Measurements from ENCODE around the gene GLP2R. TPM values are rescaled to one million over a fixed set of nuclear protein-coding genes. Genes with fewer than 3 reads are reported as not detected.

The GLP2R gene
- total RNA-seq, 4 donors from 2014 or later = 1.1 TPM; not detected in 3

- no peak overlapping the region for H3K4me3 ChIP-seq
- no peak for DNase-seq
- TF ChIP-seq CTCF (IDR thresholded peaks at IDR 0.05 in 4 of 5, conservative IDR thresholded peaks at IDR 0.05 in 1 of 5) (no peak), POLR2A (IDR thresholded peaks at IDR 0.05) (no peak)
- H3K27me3 ChIP-seq = no peaks in the 10 kb centered on the region
- peaks cover 0 to 10% (median 0%) of the 10 kb centered on the region in 3 donors for H3K9me3 ChIP-seq
- H3K4me1 ChIP-seq = no peaks in the 10 kb centered on the region
- H3K27ac ChIP-seq = no peak overlapping the region
- in situ Hi-C loops (cut with MboI; ENCODE audit: low sequenced_read_pairs in 4 of 4) (loop anchor here in 1 of 4 donors (10.0 kb wide), 1 partner anchor 144 kb away; no protein-coding TSS in a partner anchor), intact Hi-C loops (cut with DNase I; ENCODE audit: low total_unique reads) (no loop called here)
- H3K36me3 ChIP-seq = no peaks in the 10 kb centered on the region
- no peak for ATAC-seq
These were observed 53.2 kb downstream of the GLP2R start for GRCh38 chr17:9878786-9879525.

GRCh38 chr17:9880582-9880999 is 54.9 kb downstream of the GLP2R start:
- DNase-seq (no peak), ATAC-seq (no peak)
- H3K4me3 ChIP-seq = no peak overlapping the region
- intact Hi-C loops (cut with DNase I; ENCODE audit: low total_unique reads) (no loop called here), in situ Hi-C loops (cut with MboI; ENCODE audit: low sequenced_read_pairs in 4 of 4) (no loop called here)
- no peaks in the 10 kb centered on the region for H3K36me3 ChIP-seq
- no peak for TF ChIP-seq POLR2A (IDR thresholded peaks at IDR 0.05)
- TF ChIP-seq CTCF (IDR thresholded peaks at IDR 0.05 in 4 of 5, conservative IDR thresholded peaks at IDR 0.05 in 1 of 5) = no peak
- no peak overlapping the region for H3K27ac ChIP-seq
- H3K27me3 ChIP-seq = no peaks in the 10 kb centered on the region
- H3K9me3 ChIP-seq = peaks cover 0 to 10% (median 0%) of the 10 kb centered on the region in 3 donors
- no peaks in the 10 kb centered on the region for H3K4me1 ChIP-seq

GRCh38 chr17:9883451-9883850 is 57.7 kb downstream of the GLP2R start:
- DNase-seq (no peak), ATAC-seq (no peak)
- Histone ChIP-seq H3K4me3 (peak overlapping the region in 1 of 4 donors; percentile 10), H3K9me3 (peaks cover 0 to 10% (median 0%) of the 10 kb centered on the region in 3 donors), H3K27me3 (no peaks in the 10 kb centered on the region), H3K36me3 (no peaks in the 10 kb centered on the region), H3K27ac (no peak overlapping the region), H3K4me1 (no peaks in the 10 kb centered on the region)
- intact Hi-C loops (cut with DNase I; ENCODE audit: low total_unique reads) (no loop called here), in situ Hi-C loops (cut with MboI; ENCODE audit: low sequenced_read_pairs in 4 of 4) (no loop called here)
- no peak for TF ChIP-seq CTCF (IDR thresholded peaks at IDR 0.05 in 4 of 5, conservative IDR thresholded peaks at IDR 0.05 in 1 of 5)
- no peak for TF ChIP-seq POLR2A (IDR thresholded peaks at IDR 0.05)

- no peak for DNase-seq
- Histone ChIP-seq H3K4me1 (no peaks in the 10 kb centered on the region), H3K36me3 (no peaks in the 10 kb centered on the region), H3K27ac (no peak overlapping the region), H3K4me3 (no peak overlapping the region), H3K27me3 (no peaks in the 10 kb centered on the region), H3K9me3 (peaks cover 0 to 10% (median 0%) of the 10 kb centered on the region in 3 donors)
- in situ Hi-C loops (cut with MboI; ENCODE audit: low sequenced_read_pairs in 4 of 4) (no loop called here), intact Hi-C loops (cut with DNase I; ENCODE audit: low total_unique reads) (no loop called here)
- ATAC-seq = no peak
- TF ChIP-seq POLR2A (IDR thresholded peaks at IDR 0.05) (no peak), CTCF (IDR thresholded peaks at IDR 0.05 in 4 of 5, conservative IDR thresholded peaks at IDR 0.05 in 1 of 5) (no peak)
These were observed 60.6 kb downstream of the GLP2R start for GRCh38 chr17:9886141-9886930.

Measured in gastrocnemius medialis (tissue), 4 donors.